WTC11 (cell line): Measurements from ENCODE around the gene PTGES2. TPM values are rescaled to one million over a fixed set of nuclear protein-coding genes. Genes with fewer than 3 reads are reported as not detected.

Source experiments
- ATAC-seq: fragments of 200-7000 bp; cut with Tn5 transposase; 2 replicates; pipeline ENCODE4 v1.10.0; 2021; ENCODE audit warnings: mild to moderate bottlenecking, moderate library complexity
- CTCF ChIA-PET: fragments of 300-600 bp; sonication (Branson Sonifier 250); formaldehyde crosslinking; loops from one replicate; lab custom pipeline; 2021; ENCODE audit warnings: antibody characterized with exemption; lab: Charles Lee
- POLR2A ChIA-PET: fragments of 350-600 bp; sonication (Branson Sonifier 250); formaldehyde crosslinking; loops from one replicate; lab custom pipeline; 2021; ENCODE audit warnings: antibody characterized with exemption; lab: Charles Lee
- DNase-seq: peaks from one replicate; pipeline ENCODE4 v3.0.0; 2021; ENCODE audit warnings: low spot score
- H3K27ac Mint-ChIP-seq: 2 replicates; pipeline ENCODE4 v1.8.0; 2021; ENCODE audit warnings: mixed read lengths
- H3K27me3 Mint-ChIP-seq: 2 replicates; pipeline ENCODE4 v1.8.0; 2021; ENCODE audit warnings: low read depth, mild to moderate bottlenecking, moderate library complexity, mixed read lengths
- H3K36me3 Mint-ChIP-seq: 2 replicates; pipeline ENCODE4 v1.8.0; 2021; ENCODE audit warnings: mixed read lengths
- H3K4me1 Mint-ChIP-seq: 2 replicates; pipeline ENCODE4 v1.8.0; 2022; ENCODE audit warnings: mixed read lengths
- H3K4me3 Mint-ChIP-seq: 2 replicates; pipeline ENCODE4 v1.8.0; 2021; ENCODE audit warnings: mild to moderate bottlenecking, moderate library complexity, mixed read lengths
- H3K9me3 Mint-ChIP-seq: 2 replicates; pipeline ENCODE4 v1.8.0; 2021; ENCODE audit warnings: mixed read lengths
- ATF2 ChIP-seq: sonication (generic); formaldehyde crosslinking; IDR thresholded peaks from 2 replicates; pipeline ENCODE4 v1.8.1; 2022; ENCODE audit warnings: low read depth, missing genetic modification reagents, borderline replicate concordance
- CBFB ChIP-seq: sonication (generic); formaldehyde crosslinking; IDR thresholded peaks from 2 replicates; pipeline ENCODE4 v1.8.1; 2022; ENCODE audit warnings: mild to moderate bottlenecking, low read depth, missing genetic modification reagents
- CDX4 ChIP-seq: fragments of 250-450 bp; sonication (Bioruptor Pico); IDR thresholded peaks from 2 replicates; pipeline ENCODE4 v1.9.0; 2021; ENCODE audit warnings: moderate library complexity, mild to moderate bottlenecking, inconsistent platforms, borderline replicate concordance
- EMX1 ChIP-seq: fragments of 250-450 bp; sonication (Bioruptor Pico); IDR thresholded peaks from 2 replicates; pipeline ENCODE4 v1.8.0; 2021; ENCODE audit warnings: mild to moderate bottlenecking
- FOXK1 ChIP-seq: sonication (generic); formaldehyde crosslinking; IDR thresholded peaks from 2 replicates; pipeline ENCODE4 v1.8.0; 2022; ENCODE audit warnings: mild to moderate bottlenecking, moderate library complexity, missing genetic modification reagents
- FOXP1 ChIP-seq: sonication (generic); formaldehyde crosslinking; IDR thresholded peaks from 2 replicates; pipeline ENCODE4 v1.8.0; 2022; ENCODE audit warnings: missing genetic modification reagents, mild to moderate bottlenecking, moderate library complexity, borderline replicate concordance
- GTF2I ChIP-seq: fragments of 250-450 bp; sonication (Bioruptor Pico); conservative IDR thresholded peaks from 2 replicates; pipeline ENCODE4 v1.4.0; 2021; ENCODE audit warnings: mild to moderate bottlenecking
- IRF2 ChIP-seq: sonication (generic); formaldehyde crosslinking; IDR thresholded peaks from 2 replicates; pipeline ENCODE4 v1.8.0; 2022; ENCODE audit warnings: low read depth, missing genetic modification reagents, borderline replicate concordance
- MYBL2 ChIP-seq: sonication (generic); formaldehyde crosslinking; IDR thresholded peaks from 2 replicates; pipeline ENCODE4 v1.8.1; 2023; ENCODE audit warnings: mild to moderate bottlenecking, moderate library complexity, missing genetic modification reagents
- NFE2L1 ChIP-seq: sonication (generic); formaldehyde crosslinking; IDR thresholded peaks from 2 replicates; pipeline ENCODE4 v1.8.1; 2023; ENCODE audit warnings: missing genetic modification reagents
- PREB ChIP-seq: sonication (generic); formaldehyde crosslinking; IDR thresholded peaks from 2 replicates; pipeline ENCODE4 v1.8.1; 2022; ENCODE audit warnings: mild to moderate bottlenecking, missing genetic modification reagents, moderate library complexity, borderline replicate concordance
- PRRX2 ChIP-seq: fragments of 250-450 bp; sonication (Bioruptor Pico); IDR thresholded peaks from 2 replicates; pipeline ENCODE4 v1.8.0; 2021; ENCODE audit warnings: mild to moderate bottlenecking
- RORB ChIP-seq: fragments of 250-450 bp; sonication (Bioruptor Pico); IDR thresholded peaks from 2 replicates; pipeline ENCODE4 v1.9.0; 2021; ENCODE audit warnings: mild to moderate bottlenecking
- SMAD3 ChIP-seq: sonication (generic); formaldehyde crosslinking; IDR thresholded peaks from 2 replicates; pipeline ENCODE4 v1.8.0; 2022; ENCODE audit warnings: missing genetic modification reagents, mild to moderate bottlenecking, borderline replicate concordance
- ZNF263 ChIP-seq: sonication (generic); formaldehyde crosslinking; IDR thresholded peaks from 2 replicates; pipeline ENCODE4 v1.8.1; 2022; ENCODE audit warnings: low read depth, mild to moderate bottlenecking, moderate library complexity, missing genetic modification reagents
- ZNF423 ChIP-seq: fragments of 250-450 bp; sonication (Bioruptor Pico); IDR thresholded peaks from 2 replicates; pipeline ENCODE4 v2.1.2; 2022; ENCODE audit warnings: mild to moderate bottlenecking, moderate library complexity
- ZNF671 ChIP-seq: fragments of 250-450 bp; sonication (Bioruptor Pico); IDR thresholded peaks from 2 replicates; pipeline ENCODE4 v1.8.0; 2021; ENCODE audit warnings: mild to moderate bottlenecking
- ZSCAN18 ChIP-seq: fragments of 250-450 bp; sonication (Bioruptor Pico); IDR thresholded peaks from 2 replicates; pipeline ENCODE4 v2.1.2; 2022; ENCODE audit warnings: mild to moderate bottlenecking, moderate library complexity
- total RNA-seq: library from RNA; stranded (reverse); gene quantifications from 3 replicates; pipeline ENCODE4 v1.2.3, GENCODE V29; 2021
- TF ChIP-seq, protein P1 (sequence below): sonication (generic); formaldehyde crosslinking; IDR thresholded peaks from 2 replicates; pipeline ENCODE4 v1.8.0; 2022; ENCODE audit warnings: mild to moderate bottlenecking, missing genetic modification reagents

PTGES2 gene
- total RNA-seq, 1 experiment from 2014 or later = 118 TPM

DNA sequence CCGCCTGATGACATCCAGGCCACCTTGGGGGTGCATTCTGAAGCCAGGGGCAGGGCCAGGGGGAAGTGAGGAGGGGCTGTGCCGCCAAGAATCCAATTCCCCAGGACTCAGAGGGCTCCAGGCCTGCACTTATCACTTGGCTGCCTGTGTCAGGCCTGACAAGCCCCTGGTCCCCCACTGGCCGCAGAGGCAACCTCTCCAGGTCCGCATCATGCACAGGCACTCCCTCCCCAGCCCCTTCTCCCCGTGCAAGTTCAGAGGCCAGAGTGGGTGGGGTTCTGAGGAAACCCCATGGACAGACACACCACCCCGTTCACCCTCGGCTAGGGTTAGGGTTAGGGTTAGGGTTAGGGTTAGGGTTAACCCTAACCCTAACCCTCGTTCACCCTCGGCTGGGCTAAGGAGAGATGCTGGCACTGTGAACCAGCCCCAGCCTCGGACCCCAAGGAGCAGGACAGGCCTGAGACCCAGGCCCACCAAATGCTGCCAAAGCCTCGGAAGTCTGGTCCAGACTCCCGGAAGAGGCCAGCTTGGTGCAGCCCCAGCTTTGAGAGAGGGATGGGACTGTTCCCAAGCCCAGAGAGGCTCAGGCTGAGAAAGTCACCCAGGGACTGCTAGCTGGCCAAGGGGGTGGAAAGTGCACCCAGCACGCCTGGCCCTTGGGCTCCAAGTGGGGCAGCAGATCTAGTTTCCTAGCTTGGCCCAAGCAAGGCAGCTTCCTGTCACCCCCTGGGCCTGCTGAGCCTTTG lies 26.6 kb upstream of the PTGES2 start (continued):
- TF ChIP-seq ATF2 (CRISPR knock-in tag) (no peak), MYBL2 (no peak), FOXK1 (CRISPR knock-in tag) (no peak), GTF2I (CRISPR knock-in tag) (no peak), ZSCAN18 (CRISPR knock-in tag) (no peak), PREB (CRISPR knock-in tag) (no peak)

DNA sequence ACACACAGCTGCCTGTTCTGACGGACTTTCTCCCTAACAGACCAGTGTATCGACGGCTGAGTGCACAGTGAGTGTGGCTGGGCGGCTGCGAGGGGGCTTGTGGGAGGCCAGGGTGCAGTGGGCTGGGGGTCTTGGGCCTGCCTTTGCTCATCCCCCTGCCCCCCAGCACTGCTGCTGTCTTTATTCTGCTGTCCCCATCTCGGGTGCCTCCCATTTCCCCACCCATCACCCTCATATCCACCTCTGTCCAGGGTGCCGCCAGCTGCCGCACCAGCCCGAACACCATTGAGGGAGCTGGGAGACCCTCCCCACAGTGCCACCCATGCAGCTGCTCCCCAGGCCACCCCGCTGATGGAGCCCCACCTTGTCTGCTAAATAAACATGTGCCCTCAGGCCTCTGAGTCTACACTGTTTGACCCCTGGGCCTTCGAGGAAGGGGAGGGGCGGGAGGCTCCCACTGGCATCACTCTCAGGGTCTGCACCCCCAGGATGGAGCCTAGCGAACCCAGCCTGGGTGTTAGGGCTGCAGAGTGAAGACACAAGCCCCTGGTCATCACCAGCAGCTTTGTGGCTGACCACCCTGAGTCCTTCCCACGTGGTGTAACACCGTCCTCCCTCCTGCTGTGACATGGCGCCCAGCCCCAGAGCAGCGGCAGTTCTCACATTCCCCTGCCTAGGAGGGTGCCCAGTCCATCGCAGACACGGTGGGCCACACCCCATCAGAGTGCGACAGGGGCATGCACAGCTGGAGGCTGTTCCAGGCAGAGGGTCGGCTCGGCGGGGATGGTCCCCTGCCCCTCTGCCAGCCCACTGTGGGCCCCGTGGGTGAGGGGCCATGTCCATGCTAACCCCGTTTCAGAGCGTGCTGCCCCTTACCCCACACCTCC lies 25.8 kb upstream of the PTGES2 start:
- no peak for ATAC-seq
- Mint-ChIP-seq H3K9me3 (no peaks in the 10 kb centered on the region), H3K27ac (no peak overlapping the region), H3K4me1 (peaks cover 12% of the 10 kb centered on the region), H3K36me3 (no peaks in the 10 kb centered on the region), H3K4me3 (no peak overlapping the region), H3K27me3 (peaks cover 7% of the 10 kb centered on the region; the same call in 1 of the 2 replicates)
- ChIA-PET POLR2A (interaction anchor here (0.6 kb wide), 1 partner anchor 28 kb away, joined by 15 read pairs; no protein-coding TSS in a partner anchor), CTCF (interaction anchor here (4.0 to 4.4 kb wide), 2 partner anchors 28 to 36 kb away, joined by 36 to 44 read pairs; no protein-coding TSS in a partner anchor)
- TF ChIP-seq CDX4 (CRISPR knock-in tag) (no peak), ZNF263 (CRISPR knock-in tag) (no peak), FOXP1 (no peak), RORB (CRISPR knock-in tag) (no peak), ZNF671 (CRISPR knock-in tag) (no peak), IRF2 (CRISPR knock-in tag) (no peak), SMAD3 (CRISPR knock-in tag) (no peak), CBFB (CRISPR knock-in tag) (no peak), NFE2L1 (no peak), PRRX2 (CRISPR knock-in tag) (no peak), EMX1 (CRISPR knock-in tag) (no peak), ZNF423 (CRISPR knock-in tag) (no peak)
- TF ChIP-seq, protein P1, sequence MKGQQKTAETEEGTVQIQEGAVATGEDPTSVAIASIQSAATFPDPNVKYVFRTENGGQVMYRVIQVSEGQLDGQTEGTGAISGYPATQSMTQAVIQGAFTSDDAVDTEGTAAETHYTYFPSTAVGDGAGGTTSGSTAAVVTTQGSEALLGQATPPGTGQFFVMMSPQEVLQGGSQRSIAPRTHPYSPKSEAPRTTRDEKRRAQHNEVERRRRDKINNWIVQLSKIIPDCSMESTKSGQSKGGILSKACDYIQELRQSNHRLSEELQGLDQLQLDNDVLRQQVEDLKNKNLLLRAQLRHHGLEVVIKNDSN = no peak
- no peak for DNase-seq
